H1 (cell line): Measurements from ENCODE around the gene LRBA. TPM values are rescaled to one million over a fixed set of nuclear protein-coding genes. Genes with fewer than 3 reads are reported as not detected.

Experiments used
- CHD1 ChIP-seq: IDR thresholded peaks from 2 replicates; pipeline ENCODE4 v1.6.1; 2012; ENCODE audit warnings: low read depth, low read length, improper control_type of control experiment
- RNF2 ChIP-seq: fragments of 200-900, 300-1000 bp; sonication (generic); IDR thresholded peaks from 2 replicates; pipeline ENCODE4 v1.7.1; 2016; ENCODE audit warnings: borderline replicate concordance, low read depth, mild to moderate bottlenecking, antibody characterized with exemption, low read length; ENCODE audit not compliant: poor library complexity, severe bottlenecking; ENCODE audit errors: missing control alignments
- SP1 ChIP-seq: IDR thresholded peaks from 2 replicates; pipeline ENCODE4 v1.6.1; 2011; ENCODE audit warnings: low read depth, low read length
- polyA plus RNA-seq, 7 experiments: library from polyadenylated mRNA; depleted of rRNA in 3 of 7; stranded (reverse) in 5 of 7; unstranded in 2 of 7; fragments of >200 nt in 5 of 7; fragments of 200-250 nt in 2 of 7; gene quantifications; 1 replicate in 5 of 7; 2 replicates in 1 of 7; 4 replicates in 1 of 7; pipeline versions ENCODE4 v1.2.1 to v1.2.3, GENCODE V29; 2011 to 2013; ENCODE audit warnings: missing spikeins in 2 of 7, mixed read lengths in 2 of 7
- total RNA-seq: library from RNA; stranded (reverse); fragmentation: NEBNext Ultra II Directional; extraction: Animal tissue kit (Norgen Biotek cat#: 25700); gene quantifications from 2 replicates; pipeline ENCODE4 v1.2.1, GENCODE V29; 2021
- TF ChIP-seq, protein P1 (sequence below): IDR thresholded peaks from 2 replicates; pipeline ENCODE4 v1.6.1; 2012; ENCODE audit warnings: low read length, inconsistent platforms

Gene LRBA
- total and polyA plus RNA-seq, 2 of the 8 experiments (the other 6 are each of a cell fraction or from before 2014, with no cell fraction given) = 54.6 to 83.2 TPM

DNA sequence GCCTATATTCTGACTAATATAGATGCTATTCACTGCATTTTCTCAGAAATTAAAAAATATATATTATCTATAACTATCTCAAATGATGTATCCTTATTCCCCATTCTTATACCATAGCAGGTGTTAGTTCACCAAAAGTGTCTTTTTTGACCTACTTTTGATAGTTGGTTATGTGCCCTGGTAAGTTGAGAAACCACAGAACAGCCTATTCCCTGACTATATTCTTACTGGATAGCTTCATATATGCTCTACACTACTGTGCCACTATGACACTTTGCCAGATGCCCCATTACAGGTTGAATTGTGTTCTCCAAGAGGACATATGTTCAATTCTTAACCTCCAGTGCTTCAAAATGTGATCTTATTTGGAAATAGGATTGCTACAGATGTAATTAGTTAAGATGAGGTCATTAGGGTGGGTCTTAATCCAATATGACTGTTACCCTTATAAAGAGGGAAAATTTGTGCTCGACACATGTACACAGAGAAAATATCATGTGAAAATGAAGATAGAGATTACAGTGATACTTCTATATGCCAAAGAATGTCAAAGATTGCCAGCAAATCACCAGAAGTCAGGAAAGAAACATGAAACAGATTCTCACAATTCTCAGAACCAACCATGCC, 76.1 kb downstream of the LRBA start (continued):
- TF ChIP-seq RNF2 (no peak), CHD1 (no peak), SP1 (no peak)
- TF ChIP-seq, protein P1, sequence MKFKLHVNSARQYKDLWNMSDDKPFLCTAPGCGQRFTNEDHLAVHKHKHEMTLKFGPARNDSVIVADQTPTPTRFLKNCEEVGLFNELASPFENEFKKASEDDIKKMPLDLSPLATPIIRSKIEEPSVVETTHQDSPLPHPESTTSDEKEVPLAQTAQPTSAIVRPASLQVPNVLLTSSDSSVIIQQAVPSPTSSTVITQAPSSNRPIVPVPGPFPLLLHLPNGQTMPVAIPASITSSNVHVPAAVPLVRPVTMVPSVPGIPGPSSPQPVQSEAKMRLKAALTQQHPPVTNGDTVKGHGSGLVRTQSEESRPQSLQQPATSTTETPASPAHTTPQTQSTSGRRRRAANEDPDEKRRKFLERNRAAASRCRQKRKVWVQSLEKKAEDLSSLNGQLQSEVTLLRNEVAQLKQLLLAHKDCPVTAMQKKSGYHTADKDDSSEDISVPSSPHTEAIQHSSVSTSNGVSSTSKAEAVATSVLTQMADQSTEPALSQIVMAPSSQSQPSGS = no peak
